Raji (cell line): ENCODE results near the gene GPSM3.
A peak's percentile ranks its signal among the peaks of the same experiment; 100 is the strongest.

Experiments used
- POLR2A ChIP-seq: IDR thresholded peaks from 2 replicates; pipeline ENCODE4 v1.6.1; 2011; ENCODE audit warnings: low read depth, low read length, control low read depth; ENCODE audit not compliant: insufficient read depth

GPSM3 gene

DNA sequence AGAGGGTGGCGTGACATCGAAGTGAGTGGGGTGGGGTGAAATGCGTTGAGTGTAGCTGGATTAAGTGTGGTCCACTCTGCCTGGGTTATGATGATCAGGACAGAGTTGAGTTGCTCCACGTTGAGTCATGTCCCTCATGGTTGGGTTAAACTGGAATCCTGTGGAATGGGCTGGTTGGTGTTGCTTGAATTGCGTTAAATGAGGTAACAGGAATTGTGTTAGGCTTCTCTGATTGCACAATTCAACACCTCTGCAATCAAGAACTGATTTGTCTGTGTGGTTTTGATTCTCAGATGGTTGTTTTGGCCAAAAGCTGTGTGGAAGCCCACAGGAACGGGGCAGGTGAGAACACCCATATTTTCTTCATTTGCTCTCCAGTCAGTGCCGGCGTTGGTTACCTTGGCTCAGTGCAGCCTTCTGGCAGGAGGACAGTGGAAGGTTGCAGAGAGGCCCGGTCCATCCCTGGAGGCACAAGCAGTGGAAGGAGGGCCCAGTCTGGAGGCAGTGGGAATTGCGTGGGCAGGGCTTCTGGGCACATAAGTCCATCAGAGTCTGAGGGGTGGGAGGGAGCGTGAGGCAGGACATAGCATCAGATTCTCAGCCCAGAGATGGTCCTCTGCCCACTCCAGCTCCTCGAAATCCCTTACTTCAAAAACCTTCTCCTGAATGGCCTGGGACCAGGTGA, 19.8 kb upstream of the GPSM3 start:
- TF ChIP-seq POLR2A = no peak

DNA sequence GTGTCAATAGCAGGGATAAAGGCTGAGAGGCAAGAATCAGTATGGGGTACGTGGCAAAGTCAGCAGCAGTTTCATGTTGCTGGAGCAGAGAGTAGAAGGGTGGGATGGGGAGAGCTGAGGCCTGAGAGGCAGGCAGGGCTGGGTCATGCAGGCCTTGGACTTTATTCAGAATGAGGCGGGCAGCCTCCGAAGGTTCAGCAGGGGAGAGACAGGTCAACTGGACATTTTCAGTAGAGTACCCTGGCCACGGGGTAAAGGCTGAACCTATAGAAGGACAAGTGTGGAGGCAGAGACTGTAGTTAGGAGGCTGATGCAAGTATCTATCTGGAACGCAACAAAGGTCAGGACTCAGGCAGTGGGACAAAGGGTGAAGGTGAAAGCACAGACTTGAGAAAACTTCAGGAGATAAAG, 17.8 kb upstream of the GPSM3 start:
- TF ChIP-seq POLR2A = no peak

DNA sequence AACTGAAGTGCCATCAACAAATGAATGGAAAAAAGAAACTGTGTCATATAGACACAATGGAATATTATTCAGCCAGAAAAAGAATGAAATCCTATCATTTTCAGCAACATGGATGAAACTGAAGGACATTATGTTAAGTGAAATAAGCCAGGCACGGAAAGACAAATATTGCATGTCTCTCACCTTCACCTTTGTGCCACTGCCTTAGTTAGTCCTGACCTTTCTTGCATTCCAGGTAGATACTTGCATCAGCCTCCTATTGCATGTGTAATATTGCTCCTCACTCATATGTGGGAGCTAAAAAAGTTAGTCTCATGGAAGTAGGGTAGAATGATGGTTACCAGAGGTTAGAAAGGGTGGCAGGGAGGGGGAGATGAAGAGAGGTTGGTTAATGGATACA, 16.6 kb upstream of the GPSM3 start:
- TF ChIP-seq POLR2A = no peak

DNA sequence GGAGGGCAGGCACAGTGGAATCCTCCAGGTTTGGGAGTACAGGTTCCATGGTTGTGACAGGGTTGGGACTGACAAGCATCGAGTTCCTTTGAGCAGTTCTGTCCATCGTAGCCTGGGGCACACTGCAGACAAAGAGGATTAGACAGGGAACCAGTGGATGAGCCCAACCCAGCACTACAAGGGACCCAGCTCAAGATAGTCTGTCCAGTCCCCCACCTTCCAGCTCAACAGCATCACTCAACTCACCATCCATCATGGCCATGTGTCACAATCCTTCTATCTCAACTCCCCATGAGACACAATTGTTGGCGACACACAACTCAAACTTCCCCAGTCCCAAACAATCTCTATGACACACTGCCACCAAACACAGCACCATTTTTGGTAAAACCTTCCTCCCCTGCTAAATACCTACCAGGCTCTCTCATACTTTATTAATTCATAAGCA, 11.8 kb upstream of the GPSM3 start:
- no peak for TF ChIP-seq POLR2A

DNA sequence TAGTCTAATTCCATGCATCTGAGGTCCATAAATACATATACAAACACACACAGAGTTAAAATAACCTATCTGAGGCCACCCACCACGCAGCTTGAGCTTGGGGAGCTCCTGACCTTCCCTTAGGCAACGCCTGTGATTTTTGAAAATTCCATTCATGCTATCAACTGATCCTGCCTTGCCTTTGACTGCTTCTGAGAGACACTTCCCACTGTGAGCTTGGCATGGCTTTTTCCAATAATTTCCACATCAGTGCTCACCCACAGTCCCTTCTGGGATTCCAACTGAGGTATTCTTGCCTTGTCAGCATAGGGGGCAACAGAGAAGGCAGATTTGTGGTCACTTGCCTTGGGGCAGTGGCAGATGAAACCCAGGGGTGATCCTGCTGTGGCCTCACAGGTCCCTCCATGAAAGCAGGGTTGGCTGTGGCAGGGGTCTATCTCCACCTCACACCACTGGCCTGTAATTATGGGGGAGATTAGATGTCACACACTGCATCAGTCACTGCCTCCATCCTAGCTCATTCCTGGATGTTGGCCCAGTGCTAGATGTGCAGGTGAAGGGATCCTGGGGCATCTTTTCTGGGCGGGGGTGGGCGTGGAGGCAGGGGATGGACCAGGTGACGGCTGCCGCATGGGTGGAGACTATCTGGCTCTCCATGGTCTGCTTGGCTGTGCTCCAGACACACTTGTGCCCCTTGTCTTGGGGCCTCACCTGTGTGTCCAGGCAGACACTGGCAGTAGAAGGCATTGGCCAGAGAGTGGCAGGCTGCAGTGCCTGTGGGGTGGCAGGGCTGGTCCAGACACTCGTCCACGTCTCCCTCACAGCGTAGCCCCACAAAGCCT, 11.2 kb upstream of the GPSM3 start:
- no peak for TF ChIP-seq POLR2A

DNA sequence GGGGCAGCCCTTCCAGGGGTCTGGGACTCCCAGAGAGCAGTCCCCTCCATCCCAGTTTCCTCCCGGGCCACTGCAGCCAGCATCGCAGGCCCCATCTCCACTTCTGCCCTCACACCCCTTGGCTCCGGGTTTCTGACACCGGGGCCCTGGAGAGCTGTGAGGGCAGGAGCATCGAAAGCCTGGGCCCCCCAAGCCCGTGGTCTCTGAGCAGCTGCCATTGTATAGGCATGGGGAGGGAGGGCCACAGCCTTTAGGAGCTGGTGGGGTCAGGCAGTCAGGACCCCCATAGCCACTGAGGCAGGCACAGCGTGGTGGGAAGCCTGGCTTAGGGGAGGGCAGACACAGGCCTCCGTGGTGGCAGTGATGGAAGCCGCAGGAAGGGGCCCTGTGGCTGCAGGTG, 9.7 kb upstream of the GPSM3 start:
- TF ChIP-seq POLR2A = no peak

DNA sequence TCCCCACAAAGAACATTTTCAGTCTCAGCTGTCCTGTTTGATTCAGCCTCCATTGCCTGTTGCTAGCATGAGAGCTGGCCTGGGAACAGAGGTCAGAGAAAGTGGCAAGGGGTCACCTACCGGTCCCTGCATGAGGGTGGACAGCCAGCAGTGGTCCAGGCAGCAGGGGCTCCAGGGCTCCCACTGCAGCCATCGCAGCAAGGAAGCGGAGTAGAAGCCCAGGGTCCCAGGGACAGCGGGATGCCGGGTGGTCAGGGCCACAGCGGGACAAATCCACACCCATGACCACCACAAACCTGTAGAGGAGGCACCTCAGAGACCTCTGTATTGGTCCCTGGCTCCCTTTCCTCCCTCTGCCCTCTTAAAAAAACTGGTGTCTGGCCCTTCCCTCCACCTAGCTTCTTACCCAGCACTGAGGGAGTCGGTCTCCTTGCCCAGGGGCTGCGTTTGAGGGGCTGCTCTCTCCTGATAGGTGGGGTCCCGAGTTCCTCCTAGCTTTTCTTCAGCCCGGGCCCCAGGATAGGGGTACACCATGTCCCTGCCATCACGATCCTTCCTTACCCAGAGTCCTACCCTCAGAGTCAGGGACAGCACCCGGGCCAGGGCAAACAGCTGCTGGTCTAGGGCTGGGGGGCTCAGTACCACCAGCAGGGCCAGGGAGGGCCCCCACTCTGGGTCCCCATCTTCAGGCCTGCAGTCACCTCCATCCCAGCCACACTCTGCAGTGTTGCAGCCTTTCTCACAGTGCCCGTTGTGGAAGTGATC, 8.4 kb upstream of the GPSM3 start:
- no peak for TF ChIP-seq POLR2A

DNA sequence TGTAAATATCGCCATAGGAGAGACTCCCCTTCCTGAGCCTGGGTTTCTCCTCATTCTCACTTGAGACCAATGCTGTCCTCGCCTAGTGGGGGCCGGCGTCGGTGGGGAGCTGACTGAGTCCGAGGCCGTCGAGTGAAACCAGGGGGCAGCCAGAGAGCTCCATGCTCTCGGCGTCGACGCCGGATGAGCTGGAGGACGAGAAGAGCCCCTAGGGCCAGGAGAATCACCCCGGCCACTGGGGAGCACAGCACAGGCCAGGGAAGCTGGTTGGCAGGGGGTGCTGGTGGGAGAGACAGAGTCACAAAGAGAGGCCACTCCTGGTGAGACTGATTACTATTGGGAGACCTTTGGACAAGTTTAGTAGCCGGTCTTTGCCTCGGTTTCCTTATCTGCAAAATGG, 6.4 kb upstream of the GPSM3 start:
- TF ChIP-seq POLR2A = no peak

DNA sequence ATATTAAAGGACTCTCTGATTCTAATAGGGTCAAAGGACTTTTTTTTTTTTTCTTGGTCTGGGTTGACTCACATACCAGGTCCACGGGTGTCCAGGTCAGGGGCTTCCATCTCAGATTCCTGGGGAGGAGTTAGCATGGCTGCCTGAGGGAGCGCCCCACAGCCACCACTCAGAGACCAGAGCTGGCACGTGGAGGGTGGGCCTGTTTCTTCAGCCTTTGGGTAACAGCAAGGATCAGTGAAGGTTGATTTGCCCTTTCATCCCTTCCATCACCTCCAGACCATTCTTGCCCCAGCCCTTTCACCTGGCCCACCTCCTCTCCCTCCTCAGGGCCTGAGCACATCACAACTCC, 5.9 kb upstream of the GPSM3 start:
- TF ChIP-seq POLR2A = no peak

DNA sequence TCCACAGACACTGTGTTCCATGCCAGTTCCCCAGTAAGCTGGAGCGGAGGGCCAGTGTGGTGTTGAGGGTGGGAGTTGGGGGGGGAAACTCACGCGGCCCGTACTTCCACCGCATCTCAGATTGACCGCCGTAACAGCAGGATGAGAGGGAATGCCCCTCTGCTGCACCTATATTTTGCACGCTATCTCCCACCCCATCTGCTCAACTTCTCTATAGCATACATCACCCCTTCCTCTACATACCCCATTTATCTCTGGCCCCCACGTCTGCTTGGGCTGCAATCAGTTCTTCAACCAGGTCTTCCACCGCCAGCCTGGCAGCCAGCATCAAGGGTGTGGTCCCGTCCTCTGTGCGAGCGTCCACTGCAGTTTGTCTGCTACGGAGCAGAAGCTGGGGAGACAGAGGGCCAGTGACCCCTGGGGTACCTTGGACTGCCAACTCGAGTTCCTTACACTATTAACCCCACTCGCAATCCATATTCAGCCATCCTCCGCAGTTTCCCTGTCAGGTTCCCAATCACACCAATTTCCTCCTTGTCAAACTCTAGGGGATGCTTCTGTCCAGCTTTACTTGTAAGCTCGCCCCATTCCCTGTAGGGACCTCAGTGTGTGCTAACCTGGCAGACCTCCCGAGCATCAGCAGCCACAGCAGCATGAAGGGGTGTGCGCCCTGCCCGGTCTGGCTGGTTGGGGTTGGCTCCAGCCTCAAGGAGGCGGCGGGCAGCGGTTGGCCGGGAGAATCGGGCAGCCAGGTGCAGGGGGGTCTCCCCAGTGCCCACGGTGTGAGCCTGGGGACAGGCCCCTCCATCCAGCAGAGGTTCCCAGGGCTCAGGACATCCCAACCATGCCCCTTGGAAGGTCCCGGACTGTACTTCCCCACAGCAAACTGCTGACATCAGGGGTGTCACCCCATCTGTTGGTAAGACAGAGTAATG, 4.5 kb upstream of the GPSM3 start:
- TF ChIP-seq POLR2A = no peak; the same call in 1 of the 2 replicates

DNA sequence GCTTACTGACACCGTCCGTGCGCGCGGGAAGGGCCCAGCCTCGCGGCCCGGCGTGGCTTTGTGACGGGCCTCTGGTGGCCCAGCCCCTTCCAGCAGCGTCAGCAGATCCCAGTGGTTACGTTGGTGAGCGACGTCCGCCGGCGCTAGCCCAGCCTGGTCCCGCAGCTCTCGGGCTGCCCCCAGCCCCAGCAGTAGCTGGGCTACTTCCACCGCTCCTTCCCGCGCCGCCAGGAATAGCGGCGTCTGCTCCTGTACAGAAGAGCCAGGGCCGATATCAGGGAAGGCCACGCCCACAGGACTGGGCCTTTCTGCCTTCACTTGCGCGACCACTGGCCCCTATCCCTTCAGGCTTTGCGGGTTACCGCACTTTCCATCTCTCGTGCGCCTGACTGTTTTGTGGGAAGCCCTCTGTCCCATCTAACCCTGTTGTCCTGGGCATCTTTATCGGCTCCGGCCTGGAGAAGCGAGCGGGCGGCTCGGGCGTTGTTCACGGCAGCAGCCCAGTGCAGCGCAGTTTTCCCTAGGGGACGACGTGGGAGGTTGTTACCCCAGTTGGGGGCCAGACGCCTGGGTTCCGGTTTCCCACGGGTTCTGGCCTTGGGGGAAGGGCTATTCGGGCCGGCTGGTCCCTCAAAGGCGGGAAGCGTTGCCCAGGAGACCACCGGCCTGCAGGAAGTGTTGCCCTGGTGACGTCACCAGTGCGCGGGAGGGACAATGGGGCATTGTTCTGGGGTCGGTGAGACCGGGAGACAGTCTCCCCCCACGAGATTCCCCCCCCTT, 3.6 kb upstream of the GPSM3 start:
- TF ChIP-seq POLR2A = peak; percentile 85

DNA sequence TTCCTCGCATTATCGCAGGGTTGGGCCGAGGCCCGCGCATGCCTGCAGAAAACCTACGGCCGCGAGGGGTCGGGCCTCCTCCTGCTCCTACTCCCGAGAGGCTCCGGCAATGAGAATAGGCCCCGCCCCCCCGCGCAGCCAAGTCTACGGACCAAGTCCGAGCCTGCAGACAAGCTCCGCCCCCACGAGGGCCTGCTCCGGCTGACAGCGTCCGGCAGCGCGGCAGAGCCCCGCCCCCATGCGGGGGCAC, 3.1 kb upstream of the GPSM3 start:
- no peak for TF ChIP-seq POLR2A

DNA sequence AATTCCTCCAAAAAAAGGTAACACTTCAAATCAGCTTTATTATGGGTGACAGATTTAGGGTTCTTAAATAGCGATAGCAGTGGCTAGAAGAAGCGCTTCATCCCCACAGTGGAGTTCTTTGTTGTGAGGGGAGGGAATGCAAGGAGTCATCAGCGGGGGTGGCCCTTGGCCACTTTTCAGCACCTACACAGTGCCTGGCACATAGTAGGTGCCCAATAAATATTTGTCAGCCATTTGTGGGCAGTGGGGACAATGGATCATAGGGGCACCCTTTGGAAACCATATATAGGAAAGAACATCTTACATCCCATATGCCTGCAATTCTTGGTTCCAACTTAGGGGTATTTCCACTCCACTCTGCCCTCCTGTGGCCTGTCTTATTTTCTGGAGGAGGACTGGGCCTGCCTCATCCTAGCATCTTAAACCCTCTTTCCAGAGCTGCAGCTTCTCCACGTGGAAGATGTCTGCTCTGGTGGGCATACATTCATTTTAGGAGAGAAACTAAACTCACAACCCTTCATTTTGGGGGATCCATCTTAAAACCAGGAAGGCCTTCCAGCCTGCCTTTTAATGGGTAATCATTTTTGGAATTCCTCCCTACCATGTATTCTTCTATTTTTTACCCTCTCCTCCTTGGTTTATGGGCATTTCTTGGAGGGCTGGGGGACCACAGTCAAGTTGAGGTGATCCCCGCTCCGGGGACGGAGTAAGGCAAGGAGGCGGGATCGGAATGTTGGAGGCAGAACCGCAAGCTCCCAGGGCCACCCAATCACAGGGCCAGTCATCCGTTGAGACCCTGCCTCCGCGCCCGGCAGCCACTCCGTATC, 2.6 kb upstream of the GPSM3 start:
- TF ChIP-seq POLR2A = no peak
